ENCODE results near the gene MIF.
"Not testable (repeated sequence)": the region's sequence is repeated elsewhere in the genome, so short reads cannot be mapped to it uniquely, and the experiment has no call there.

The MIF gene

GRCh38 chr22:23899042-23899745 is 5.0 kb downstream of the MIF start:
- in situ Hi-C loops (cut with MboI; ENCODE audit: low sequenced_read_pairs) = no loop called here

GRCh38 chr22:23900227-23900626 is 6.0 kb downstream of the MIF start:
- in situ Hi-C loops (cut with MboI; ENCODE audit: low sequenced_read_pairs) = not testable (repeated sequence)

- in situ Hi-C loops (cut with MboI; ENCODE audit: low sequenced_read_pairs) = no loop called here
Observed at GRCh38 chr22:23901600-23901999, 7.4 kb downstream of the MIF start.

- in situ Hi-C loops (cut with MboI; ENCODE audit: low sequenced_read_pairs) = no loop called here
Observed at GRCh38 chr22:23903328-23903971, 9.3 kb downstream of the MIF start.

GRCh38 chr22:23904573-23905254 is 10.5 kb downstream of the MIF start:
- in situ Hi-C loops (cut with MboI; ENCODE audit: low sequenced_read_pairs) = no loop called here

- in situ Hi-C loops (cut with MboI; ENCODE audit: low sequenced_read_pairs) = no loop called here
Observed at GRCh38 chr22:23906641-23907040, 12.5 kb downstream of the MIF start.

GRCh38 chr22:23907423-23907822 is 13.2 kb downstream of the MIF start:
- in situ Hi-C loops (cut with MboI; ENCODE audit: low sequenced_read_pairs) = not testable (repeated sequence)

GRCh38 chr22:23908587-23909205 is 14.5 kb downstream of the MIF start:
- in situ Hi-C loops (cut with MboI; ENCODE audit: low sequenced_read_pairs) = no loop called here

- in situ Hi-C loops (cut with MboI; ENCODE audit: low sequenced_read_pairs) = no loop called here
Observed at GRCh38 chr22:23909296-23909898, 15.2 kb downstream of the MIF start.

GRCh38 chr22:23910496-23911190 is 16.5 kb downstream of the MIF start:
- in situ Hi-C loops (cut with MboI; ENCODE audit: low sequenced_read_pairs) = no loop called here

- in situ Hi-C loops (cut with MboI; ENCODE audit: low sequenced_read_pairs) = no loop called here
Observed at GRCh38 chr22:23911318-23911980, 17.3 kb downstream of the MIF start.

GRCh38 chr22:23912293-23912903 is 18.2 kb downstream of the MIF start:
- in situ Hi-C loops (cut with MboI; ENCODE audit: low sequenced_read_pairs) = no loop called here

- in situ Hi-C loops (cut with MboI; ENCODE audit: low sequenced_read_pairs) = no loop called here
Observed at GRCh38 chr22:23913306-23913660, 19.1 kb downstream of the MIF start.

GRCh38 chr22:23913661-23914353 is 19.6 kb downstream of the MIF start:
- in situ Hi-C loops (cut with MboI; ENCODE audit: low sequenced_read_pairs) = no loop called here

- in situ Hi-C loops (cut with MboI; ENCODE audit: low sequenced_read_pairs) = no loop called here
Observed at GRCh38 chr22:23915290-23915689, 21.1 kb downstream of the MIF start.

GRCh38 chr22:23920267-23920611 is 26.1 kb downstream of the MIF start:
- in situ Hi-C loops (cut with MboI; ENCODE audit: low sequenced_read_pairs) = not testable (repeated sequence)

- in situ Hi-C loops (cut with MboI; ENCODE audit: low sequenced_read_pairs) = not testable (repeated sequence)
Observed at GRCh38 chr22:23921586-23922201, 27.5 kb downstream of the MIF start.

- in situ Hi-C loops (cut with MboI; ENCODE audit: low sequenced_read_pairs) = no loop called here
Observed at GRCh38 chr22:23922921-23923320, 28.7 kb downstream of the MIF start.
